NCI-H526 (cell line): ENCODE measurements around the gene PLGLB1.
"Not testable (repeated sequence)": the region's sequence is repeated elsewhere in the genome, so short reads cannot be mapped to it uniquely, and the experiment has no call there.

Source experiments
- DNase-seq, 2 experiments: peaks; one replicate each; lab custom pipeline; 2025; lab: John Stamatoyannopoulos, UW

The PLGLB1 gene

GRCh38 chr2:87021744-87022143 is at the start of gene PLGLB1:
Gene PLGLB1, minus strand, starts transcription at chr2:87021844. Its CDS starts 61 bp downstream, at chr2:87021783.
- DNase-seq = not testable (repeated sequence)

DNA sequence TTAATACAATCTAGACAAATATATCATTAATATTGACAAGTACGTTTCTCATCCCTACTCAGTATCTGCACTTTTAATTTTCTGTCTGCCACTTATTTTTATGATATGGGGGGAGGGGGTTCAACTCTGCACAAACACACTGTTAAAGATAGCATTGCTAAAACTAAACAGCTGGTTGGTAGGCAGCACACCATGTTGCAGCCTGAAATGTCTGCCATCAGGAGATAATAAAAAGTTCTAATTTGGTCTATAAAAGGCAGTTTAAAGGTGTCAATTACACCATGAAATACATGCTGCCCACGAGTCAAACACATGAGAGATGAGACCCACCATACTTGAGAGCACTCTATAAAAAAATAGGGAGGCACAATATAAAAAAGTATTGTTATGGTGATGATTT is 42.7 kb upstream of the PLGLB1 start:
- DNase-seq = not testable (repeated sequence)

- not testable (repeated sequence) for DNase-seq
Measured at GRCh38 chr2:87063431-87063830, 41.8 kb upstream of the PLGLB1 start.

- not testable (repeated sequence) for DNase-seq
Measured at GRCh38 chr2:87061519-87061918, 39.9 kb upstream of the PLGLB1 start.

DNA sequence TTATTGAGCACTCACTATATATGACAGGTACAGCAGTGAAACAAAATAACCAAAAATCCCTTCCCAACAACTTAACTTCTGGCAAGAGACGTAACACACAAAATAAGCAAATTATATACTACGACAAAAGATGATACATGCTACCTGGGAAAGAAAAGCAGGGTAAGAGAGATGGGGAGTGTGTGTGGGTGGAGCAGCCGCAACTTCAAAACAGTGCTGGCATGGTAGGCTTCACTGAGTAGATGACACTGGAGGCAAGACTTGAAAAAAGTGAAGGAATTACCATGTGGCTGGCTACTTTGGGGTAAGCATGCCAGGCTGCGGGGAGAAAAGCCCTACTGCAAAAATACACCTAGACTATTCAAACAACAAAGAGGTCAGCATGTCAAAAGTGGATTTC is 36.0 kb upstream of the PLGLB1 start:
- not testable (repeated sequence) for DNase-seq

GRCh38 chr2:87056843-87057242 is 35.2 kb upstream of the PLGLB1 start:
- DNase-seq = not testable (repeated sequence)

- not testable (repeated sequence) for DNase-seq
Measured at GRCh38 chr2:87056435-87056834, 34.8 kb upstream of the PLGLB1 start.

- DNase-seq = not testable (repeated sequence)
Measured at GRCh38 chr2:87054375-87054774, 32.7 kb upstream of the PLGLB1 start.

GRCh38 chr2:87041321-87041978 is 19.8 kb upstream of the PLGLB1 start:
- DNase-seq = not testable (repeated sequence)

DNA sequence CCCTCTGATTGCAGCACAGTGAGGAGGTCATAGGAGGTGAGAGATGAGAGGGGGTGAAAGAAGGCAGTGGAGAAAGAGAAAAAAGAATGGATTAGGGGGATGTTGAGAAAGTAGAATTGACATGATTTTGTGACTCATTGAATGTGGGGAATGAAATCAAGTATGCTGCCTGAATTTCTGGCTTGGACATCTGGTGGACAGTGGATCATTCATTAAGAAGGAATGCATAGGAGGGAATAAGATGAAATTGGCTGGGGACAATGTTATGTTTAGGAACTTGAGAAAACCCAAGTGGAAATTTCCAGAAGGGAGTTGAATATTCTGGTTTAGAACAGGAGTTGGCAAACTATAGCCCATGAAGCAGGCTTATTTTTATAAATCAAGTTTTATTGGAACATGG is 7.0 kb upstream of the PLGLB1 start:
- DNase-seq = not testable (repeated sequence)

DNA sequence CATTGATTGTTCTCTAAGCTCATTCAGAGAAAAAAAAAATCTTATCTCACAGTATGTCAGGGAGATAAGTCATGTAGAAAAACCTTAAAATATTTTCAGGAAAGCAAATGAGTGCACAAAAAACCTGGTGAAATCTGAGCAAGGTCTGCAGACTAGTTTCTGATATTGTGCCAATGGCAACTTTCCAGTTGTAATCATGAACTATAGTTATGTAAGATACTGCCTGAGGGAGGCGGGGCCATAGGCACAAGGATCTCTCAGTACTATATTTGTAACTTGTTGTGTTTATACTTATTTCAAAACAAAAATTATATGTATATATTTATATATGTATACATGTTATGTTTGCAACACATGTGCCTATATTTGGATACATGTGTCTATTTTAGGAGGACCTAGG is 5.2 kb upstream of the PLGLB1 start:
- not testable (repeated sequence) for DNase-seq

GRCh38 chr2:87025927-87026326 is 4.3 kb upstream of the PLGLB1 start:
- not testable (repeated sequence) for DNase-seq

DNA sequence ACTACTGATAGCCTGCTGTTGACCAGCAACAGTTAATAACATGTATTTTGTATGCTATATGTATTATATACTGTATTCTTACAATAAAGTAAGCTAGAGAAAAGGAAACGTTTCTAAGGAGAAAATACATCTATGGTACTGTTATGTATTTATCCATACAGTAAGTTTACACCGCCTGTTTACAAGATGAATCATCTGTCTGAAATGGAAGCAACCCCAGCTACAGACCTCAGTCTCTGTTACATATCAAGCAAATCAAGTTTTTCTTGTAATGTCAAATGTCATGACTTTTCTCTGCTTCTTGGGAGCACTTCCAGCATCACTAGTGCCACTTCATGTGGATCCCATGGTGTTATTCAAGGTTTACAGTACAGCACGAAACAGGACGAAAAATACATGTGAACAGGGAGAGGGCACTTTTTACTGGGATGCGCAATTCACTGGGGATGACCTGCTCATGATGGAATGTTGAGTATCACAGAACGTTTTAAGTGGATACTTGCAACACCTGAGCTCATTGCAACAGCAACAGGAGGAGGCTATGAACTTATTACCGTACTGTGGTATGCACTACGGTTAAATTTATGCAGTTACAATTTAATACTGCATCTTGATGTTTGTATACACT is 2.5 kb upstream of the PLGLB1 start:
- not testable (repeated sequence) for DNase-seq

GRCh38 chr2:87021043-87021442 is 601 bp downstream of the PLGLB1 start:
- not testable (repeated sequence) for DNase-seq

GRCh38 chr2:87019053-87019452 is 2.6 kb downstream of the PLGLB1 start:
- not testable (repeated sequence) for DNase-seq

DNA sequence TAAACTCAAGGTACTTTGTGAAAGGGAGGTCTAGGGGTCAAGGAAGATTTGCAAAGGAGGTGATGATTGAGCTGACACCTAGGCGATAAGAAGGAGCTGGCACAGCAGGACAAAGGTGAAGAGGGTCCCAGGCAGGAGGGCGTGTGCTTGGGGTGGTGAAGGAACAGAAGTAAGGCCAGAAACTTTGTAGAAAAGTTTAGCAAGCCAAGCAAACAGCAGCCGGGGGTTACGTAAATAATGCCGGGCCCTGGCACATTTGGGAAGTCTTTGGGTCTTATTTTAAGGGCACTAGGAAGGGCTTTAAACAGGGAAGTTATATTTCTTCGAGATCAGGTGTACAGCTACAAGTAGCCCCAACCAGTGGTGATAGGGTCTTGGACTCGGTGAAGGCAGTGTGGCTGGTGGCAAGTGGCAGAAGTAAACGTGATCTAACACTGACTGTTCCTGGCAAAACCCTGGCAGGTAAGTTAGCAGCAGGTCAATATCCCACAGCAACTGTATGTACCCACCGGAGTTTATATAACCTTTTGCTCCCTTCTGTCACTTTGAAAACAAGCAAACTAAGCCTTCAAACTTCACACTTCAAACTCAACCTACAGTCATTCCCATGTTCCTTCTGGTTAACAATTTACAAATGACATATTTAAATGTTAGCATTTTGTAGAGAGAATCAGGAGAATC is 7.0 kb downstream of the PLGLB1 start:
- DNase-seq = not testable (repeated sequence)

DNA sequence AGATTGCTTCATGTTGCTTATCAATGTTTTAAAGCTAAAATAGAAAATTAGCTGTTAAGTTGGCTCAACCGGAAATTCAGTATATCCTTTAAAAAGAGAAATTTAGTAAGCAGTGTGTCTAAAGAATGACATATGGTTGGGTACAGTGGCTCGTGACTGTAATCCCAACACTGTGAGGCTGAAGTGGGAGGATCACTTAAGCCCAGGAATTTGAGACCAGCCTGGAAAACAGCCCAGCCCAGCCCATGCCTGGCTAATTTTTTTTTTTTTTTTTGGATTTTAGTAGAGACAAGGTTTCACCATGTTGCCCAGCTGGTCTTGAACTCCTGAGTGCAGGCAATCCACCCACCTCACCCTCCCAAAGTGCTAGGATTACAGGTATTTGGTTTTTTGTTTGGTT is 17.2 kb downstream of the PLGLB1 start:
- not testable (repeated sequence) for DNase-seq
